Thyroid gland (tissue), 4 donors: ENCODE results near the gene ANK3.

Experiments used
- CTCF ChIP-seq, 6 experiments: fragments of 200-600 bp in 3 of 6; fragments of 450-650 bp in 3 of 6; sonication (generic) in 3 of 6; IDR thresholded peaks; one replicate each; pipeline ENCODE4 v1.5.1; 2016 to 2019; ENCODE audit warnings: antibody characterized with exemption in 6 of 6, mild to moderate bottlenecking in 2 of 6, inconsistent platforms in 1 of 6, moderate library complexity in 1 of 6
- POLR2A ChIP-seq, 2 donors: fragments of 450-650 bp; IDR thresholded peaks; one replicate each; pipeline ENCODE4 v1.6.1; 2017; ENCODE audit warnings: antibody characterized with exemption in 2 of 2, mild to moderate bottlenecking in 2 of 2, moderate library complexity in 1 of 2

- TF ChIP-seq CTCF (IDR thresholded peaks at IDR 0.05) (no peak), POLR2A (IDR thresholded peaks at IDR 0.05) (no peak)
Measured at GRCh38 chr10:59984415-59984814, 405.3 kb downstream of the ANK3 start.
